Middle frontal gyrus (tissue), 1 donor: ENCODE data around the gene PCDHGA2.
"Not testable (repeated sequence)": the region's sequence is repeated elsewhere in the genome, so short reads cannot be mapped to it uniquely, and the experiment has no call there.

ENCODE experiments used
- DNase-seq: peaks from one replicate; pipeline ENCODE4 v3.0.0-alpha.2; 2015; ENCODE audit warnings: low spot score; ENCODE audit errors: extremely low spot score

Gene PCDHGA2

DNA sequence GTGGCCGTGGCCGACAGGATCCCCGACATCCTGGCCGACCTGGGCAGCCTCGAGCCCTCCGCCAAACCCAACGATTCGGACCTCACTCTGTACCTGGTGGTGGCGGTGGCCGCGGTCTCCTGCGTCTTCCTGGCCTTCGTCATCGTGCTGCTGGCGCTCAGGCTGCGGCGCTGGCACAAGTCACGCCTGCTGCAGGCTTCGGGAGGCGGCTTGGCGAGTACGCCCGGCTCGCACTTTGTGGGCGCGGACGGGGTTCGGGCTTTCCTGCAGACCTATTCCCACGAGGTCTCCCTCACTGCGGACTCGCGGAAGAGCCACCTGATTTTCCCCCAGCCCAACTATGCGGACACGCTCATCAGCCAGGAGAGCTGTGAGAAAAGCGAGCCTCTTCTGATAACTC is 7.5 kb downstream of the PCDHGA2 start:
- not testable (repeated sequence) for DNase-seq

DNA sequence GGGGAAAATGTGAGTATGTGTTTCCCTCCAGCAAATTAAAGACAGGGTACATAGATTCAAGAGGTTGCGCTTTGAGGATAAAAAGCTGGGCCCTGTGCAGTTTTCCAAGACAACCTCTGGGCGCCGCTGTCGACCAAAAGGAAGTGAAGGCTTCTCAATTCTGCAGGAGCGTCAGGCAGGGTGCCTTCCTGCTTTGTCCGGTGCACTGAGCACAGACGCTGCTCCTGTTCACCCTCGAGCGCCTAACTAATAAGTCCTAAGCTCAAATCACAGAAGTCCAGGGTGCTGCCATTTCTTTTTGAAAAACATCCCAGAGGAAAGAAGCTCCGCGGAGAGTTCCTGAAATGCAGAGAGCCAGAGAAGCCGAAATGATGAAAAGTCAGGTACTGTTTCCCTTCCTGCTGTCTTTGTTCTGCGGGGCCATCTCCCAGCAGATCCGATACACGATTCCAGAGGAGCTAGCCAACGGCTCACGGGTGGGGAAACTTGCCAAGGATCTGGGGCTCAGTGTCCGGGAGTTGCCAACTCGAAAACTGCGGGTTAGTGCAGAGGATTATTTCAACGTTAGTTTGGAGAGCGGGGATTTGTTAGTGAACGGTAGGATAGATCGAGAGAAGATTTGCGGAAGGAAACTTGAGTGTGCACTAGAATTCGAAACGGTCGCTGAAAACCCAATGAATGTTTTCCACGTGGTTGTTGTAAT is 11.5 kb downstream of the PCDHGA2 start, which contains the start of gene PCDHGB1:
Gene PCDHGB1, plus strand, starts transcription at position 183 of the 703 bp plus-strand sequence. Its CDS starts 162 bp downstream, at position 345.
- no peak for DNase-seq

GRCh38 chr5:141351591-141351990 is 13.0 kb downstream of the PCDHGA2 start:
- no peak for DNase-seq

DNA sequence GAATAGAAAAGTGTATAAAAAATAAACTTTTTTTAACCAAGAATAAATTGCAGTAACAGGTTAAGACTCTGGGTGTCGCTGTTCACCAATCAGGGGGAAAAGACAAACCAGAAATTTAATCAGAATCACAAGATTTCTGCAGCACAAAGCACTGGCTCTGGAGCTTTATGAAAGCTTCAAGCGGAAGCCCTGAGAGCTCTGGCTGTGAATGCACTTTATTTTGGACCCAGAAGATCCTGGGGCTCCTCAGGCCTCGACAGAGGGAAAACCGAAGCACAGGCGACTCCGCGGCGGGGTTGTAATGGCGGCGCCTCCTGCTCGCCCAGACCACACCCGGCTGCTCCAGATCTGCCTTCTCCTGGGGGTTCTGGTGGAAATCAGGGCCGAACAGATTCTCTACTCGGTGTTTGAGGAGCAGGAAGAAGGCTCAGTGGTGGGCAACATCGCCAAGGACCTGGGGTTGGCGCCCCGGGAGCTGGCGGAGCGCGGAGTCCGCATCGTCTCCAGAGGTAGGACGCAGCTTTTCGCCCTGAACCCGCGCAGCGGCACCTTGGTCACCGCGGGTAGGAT is 16.4 kb downstream of the PCDHGA2 start, which contains the start of gene PCDHGA4:
Gene PCDHGA4, plus strand, starts transcription at position 122 of the 570 bp plus-strand sequence. Its CDS starts 87 bp downstream, at position 209.
- no peak for DNase-seq

DNA sequence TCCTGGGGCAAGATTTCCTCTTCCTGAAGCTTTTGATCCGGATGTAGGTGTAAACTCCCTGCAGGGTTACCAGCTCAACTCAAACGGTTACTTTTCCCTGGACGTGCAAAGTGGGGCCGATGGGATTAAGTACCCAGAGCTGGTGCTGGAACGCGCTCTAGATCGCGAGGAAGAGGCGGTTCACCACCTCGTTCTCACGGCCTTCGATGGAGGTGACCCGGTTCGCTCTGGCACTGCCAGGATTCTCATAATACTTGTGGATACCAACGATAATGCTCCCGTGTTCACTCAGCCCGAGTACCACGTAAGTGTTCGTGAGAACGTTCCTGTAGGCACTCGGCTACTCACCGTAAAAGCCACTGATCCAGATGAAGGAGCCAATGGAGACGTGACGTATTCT is 17.1 kb downstream of the PCDHGA2 start:
- DNase-seq, result no peak

DNA sequence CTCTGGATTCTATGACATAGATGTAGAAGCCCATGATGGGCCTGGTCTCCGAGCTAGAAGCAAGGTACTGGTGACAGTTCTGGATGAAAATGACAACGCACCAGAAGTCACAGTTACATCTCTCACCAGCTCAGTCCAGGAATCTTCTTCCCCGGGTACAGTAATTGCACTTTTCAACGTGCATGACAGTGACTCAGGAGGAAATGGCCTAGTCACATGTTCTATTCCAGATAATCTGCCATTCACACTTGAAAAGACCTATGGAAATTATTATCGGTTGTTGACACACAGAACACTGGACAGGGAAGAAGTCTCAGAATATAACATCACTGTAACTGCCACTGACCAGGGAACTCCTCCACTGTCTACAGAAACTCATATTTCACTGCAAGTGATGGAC is 17.6 kb downstream of the PCDHGA2 start:
- no peak for DNase-seq

GRCh38 chr5:141356950-141357349 is 18.4 kb downstream of the PCDHGA2 start:
- no peak for DNase-seq

DNA sequence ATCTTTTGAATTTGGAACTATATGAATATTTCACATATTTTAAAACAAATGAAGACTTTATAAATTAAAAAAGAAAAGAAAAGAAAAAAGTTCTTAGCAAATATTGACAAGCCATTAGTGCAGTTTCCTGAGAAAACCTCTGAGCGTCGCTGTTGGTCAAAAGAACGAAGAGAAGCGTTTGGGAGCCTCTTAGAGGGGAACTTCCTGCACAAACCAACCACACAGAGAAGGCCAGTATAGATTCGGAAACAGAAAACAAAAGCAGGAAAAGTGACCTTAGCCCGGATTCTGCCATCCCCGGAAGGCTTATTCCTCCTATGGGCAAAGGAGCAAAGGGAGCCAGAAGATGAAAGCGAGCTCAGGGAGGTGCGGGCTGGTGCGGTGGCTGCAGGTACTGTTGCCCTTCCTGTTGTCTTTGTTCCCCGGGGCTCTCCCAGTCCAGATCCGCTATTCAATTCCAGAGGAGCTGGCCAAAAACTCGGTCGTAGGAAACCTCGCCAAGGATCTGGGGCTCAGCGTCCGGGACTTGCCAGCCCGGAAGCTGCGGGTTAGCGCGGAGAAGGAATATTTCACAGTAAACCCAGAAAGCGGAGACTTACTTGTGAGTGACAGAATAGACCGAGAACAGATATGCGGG is 21.3 kb downstream of the PCDHGA2 start, which contains the start of gene PCDHGB2:
Gene PCDHGB2, plus strand, starts transcription at position 205 of the 637 bp plus-strand sequence. Its CDS starts 142 bp downstream, at position 347.
- no peak for DNase-seq

GRCh38 chr5:141360685-141361084 is 22.1 kb downstream of the PCDHGA2 start:
- no peak for DNase-seq

DNA sequence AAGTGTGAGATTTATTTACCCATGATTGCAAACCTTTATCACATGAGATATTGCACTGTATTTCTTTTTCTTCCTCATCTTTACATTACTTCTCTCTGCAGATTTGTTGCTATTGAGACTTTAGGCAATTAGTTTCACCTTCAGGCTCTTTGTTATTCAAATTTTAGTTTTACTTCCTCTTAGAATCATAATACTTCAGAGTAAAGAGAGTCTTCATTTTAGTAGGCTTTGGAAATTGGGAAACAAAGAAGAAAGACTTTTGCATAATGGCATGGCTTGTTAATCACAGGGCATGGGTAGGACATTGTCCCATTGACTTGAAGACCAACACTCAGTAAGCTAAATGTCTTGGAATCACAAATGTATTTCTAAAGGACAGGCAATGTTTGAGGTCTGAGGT is 24.2 kb downstream of the PCDHGA2 start:
- DNase-seq, result no peak

GRCh38 chr5:141363952-141364660 is 25.5 kb downstream of the PCDHGA2 start, which contains the start of gene PCDHGA5:
TSS of gene PCDHGA5 (plus strand) at chr5:141364162. CDS start at chr5:141364331, 169 bp downstream.
- DNase-seq, result no peak

GRCh38 chr5:141366016-141366896 is 27.7 kb downstream of the PCDHGA2 start:
- no peak for DNase-seq

DNA sequence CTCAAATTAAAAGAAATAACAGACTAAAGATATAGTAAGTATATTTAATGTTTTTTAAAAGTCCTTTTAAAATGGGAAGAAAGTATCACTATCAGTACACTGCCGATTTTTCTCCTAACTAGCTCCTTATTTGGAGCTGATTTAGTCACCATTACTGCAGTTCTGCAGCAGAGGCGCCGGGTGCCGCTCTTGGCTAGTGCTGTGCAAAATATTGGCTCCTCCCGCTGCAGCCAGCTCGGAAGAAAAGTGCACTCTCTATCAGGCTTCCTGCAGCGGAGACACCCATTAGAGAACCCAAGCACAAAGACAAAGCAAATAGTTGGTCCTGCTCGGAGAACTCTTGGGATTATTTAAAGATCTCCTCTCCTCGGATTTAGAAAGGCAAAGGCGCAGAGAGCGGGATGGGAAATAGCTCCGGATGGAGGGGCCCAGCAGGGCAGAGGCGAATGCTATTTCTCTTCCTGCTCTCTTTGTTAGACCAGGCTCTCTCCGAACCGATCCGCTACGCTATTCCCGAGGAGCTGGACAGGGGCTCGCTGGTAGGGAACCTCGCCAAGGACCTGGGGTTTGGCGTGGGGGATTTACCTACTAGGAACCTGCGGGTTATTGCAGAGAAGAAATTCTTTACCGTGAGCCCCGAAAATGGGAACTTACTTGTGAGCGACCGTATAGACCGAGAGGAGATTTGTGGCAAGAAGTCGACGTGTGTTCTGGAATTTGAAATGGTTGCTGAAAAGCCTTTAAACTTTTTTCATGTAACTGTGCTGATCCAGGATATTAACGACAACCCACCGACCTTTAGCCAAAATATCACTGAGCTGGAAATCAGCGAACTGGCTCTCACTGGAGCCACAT is 31.7 kb downstream of the PCDHGA2 start, which contains the start of gene PCDHGB3:
Gene PCDHGB3, plus strand, starts transcription at position 249 of the 855 bp plus-strand sequence. Its CDS starts 153 bp downstream, at position 402.
- no peak for DNase-seq

- DNase-seq, result no peak
Measured at GRCh38 chr5:141371572-141372475, 33.3 kb downstream of the PCDHGA2 start.

- no peak for DNase-seq
Measured at GRCh38 chr5:141373673-141374317, 35.2 kb downstream of the PCDHGA2 start, which contains the start of gene PCDHGA6. TSS of gene PCDHGA6 (plus strand) at chr5:141373891. CDS start at chr5:141374084, 193 bp downstream.

- DNase-seq, result no peak
Measured at GRCh38 chr5:141374627-141375026, 36.1 kb downstream of the PCDHGA2 start.

DNA sequence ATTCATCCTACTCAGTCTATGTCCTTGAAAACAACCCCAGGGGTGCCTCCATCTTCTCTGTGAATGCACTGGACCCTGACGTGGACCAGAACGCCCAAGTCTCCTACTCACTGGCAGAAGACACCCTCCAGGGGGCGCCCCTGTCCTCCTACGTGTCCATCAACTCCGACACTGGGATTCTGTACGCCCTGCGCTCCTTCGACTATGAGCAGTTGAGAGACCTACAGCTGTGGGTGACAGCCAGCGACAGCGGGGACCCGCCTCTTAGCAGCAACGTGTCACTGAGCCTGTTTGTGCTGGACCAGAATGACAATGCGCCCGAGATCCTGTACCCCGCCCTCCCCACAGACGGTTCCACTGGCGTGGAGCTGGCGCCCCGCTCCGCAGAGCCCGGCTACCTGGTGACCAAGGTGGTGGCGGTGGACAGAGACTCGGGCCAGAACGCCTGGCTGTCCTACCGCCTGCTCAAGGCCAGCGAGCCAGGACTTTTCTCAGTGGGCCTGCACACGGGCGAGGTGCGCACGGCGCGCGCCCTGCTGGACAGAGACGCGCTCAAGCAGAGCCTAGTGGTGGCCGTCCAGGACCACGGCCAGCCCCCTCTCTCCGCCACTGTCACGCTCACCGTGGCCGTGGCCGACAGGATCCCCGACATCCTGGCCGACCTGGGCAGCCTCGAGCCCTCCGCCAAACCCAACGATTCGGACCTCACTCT is 37.0 kb downstream of the PCDHGA2 start:
- DNase-seq, result not testable (repeated sequence)
